Measurements from ENCODE around the gene KLRF1.
"Not testable (repeated sequence)": the region's sequence is repeated elsewhere in the genome, so short reads cannot be mapped to it uniquely, and the experiment has no call there.

KLRF1 gene

DNA sequence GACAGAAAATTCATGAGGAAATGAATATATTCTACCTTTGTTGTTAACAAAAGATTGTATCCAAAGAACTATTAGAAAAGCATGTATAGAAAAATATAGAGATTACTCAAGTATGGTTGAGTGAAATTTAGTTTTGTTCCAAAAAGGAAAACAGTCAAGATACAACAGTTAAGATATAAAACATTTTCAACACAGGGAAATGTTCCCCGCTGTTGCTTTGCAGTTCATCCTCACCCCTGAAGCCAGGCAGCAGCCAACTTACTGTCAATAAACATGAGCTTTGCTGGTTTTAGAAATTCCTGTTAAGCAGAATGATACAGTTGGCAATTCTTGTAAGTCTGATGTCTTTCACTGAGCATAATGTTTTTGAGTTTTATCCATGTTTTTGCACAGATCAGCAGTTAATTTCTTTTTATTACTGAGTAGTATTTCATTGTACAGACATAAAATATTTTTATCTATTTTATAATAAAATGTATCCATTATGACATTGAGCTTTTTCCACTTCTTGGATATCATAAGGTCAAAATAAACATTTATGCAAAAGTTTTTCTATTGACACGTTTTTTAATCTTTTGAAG, 43.1 kb downstream of the KLRF1 start:
- no peak for DNase-seq (ENCODE audit: low read depth)

DNA sequence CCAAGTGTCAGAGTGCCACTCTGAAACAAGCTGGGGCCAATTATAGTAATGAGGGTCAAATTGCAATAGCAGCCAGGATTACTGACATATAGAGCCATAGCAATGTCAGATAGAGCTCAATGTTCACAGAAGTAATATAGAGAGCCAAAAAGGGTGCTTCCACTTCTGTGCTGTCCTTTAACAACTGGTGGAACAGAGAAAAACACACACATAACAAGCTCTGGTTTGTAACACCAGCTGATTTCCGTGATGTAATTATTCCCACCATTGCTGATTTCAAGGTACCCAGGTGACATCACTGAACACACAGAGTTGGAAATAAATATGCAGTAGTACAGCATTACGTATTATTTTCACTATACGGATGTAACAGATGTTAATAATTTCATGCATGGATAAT, 44.9 kb downstream of the KLRF1 start:
- DNase-seq (ENCODE audit: low read depth) = no peak

DNA sequence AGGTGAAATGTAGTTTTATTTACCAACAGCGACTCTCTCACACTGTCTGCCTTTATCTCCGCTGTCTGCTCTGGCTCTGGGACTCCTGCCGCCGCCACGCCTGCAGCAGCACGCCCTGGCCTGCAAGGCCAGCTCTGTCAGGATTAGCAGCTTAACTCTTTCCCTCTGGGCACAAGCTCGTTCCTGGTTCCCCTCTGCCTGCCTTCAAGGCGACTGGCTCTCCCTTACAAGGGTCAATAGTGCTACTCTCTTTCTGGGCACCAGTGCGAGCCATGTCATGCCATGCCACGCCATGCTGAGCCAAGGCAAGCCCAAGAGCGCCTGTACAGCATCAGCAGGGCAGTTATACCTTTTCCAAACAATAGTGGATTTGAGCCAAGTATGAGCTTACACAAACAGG, 45.5 kb downstream of the KLRF1 start:
- DNase-seq (ENCODE audit: low read depth) = no peak

- DNase-seq (ENCODE audit: low read depth) = not testable (repeated sequence)
Measured at GRCh38 chr12:9876120-9876519, 48.8 kb downstream of the KLRF1 start.

DNA sequence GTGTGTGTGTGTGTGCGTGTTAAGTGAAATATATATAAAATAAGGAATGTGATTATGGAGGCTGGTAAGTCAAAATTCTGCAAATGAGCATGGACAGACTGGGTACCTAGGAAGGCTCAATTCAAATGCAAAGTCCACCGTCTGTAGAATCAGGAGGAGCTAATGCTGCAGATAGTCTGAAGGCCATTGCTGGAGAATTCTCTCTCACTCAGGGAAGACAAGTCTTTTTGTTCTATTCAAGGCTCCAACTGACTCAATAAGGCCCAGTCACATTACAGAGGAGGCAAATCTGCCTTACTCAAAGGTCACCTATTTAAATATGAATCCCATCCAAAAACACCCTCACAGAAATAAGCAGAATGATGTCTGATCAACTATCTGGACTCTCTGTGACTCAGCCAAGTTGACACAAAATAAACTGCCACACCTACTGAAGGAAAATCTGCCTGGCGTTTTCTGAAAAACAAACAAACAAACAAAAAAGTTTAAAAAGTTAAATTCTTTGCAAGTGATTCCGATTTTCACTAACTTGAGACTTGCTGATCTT, 53.3 kb downstream of the KLRF1 start:
- DNase-seq (ENCODE audit: low read depth) = no peak

- DNase-seq (ENCODE audit: low read depth) = no peak
Measured at GRCh38 chr12:9881246-9881645, 54.0 kb downstream of the KLRF1 start, which contains the start of gene KLRF2. Gene KLRF2 (plus strand): TSS chr12:9881489. CDS start chr12:9881596, 107 bp downstream.

DNA sequence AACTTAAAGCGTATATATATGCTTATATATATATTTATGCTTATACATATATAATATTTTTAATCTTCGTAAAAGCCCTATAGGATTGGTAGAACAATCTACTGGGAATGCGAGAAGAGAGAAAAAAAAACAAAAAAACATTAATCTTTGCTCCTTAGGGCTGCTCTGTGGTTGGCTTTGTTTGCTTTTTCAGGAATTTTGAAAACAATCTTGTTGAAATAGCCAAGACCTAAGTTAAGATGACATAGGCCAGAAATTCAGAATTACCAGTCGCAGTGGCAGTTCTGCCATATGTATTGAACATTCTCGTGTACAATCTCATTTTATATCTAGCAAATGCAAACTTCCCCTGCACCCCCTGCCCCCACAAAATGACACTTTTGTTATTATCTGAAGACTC, 54.7 kb downstream of the KLRF1 start:
- no peak for DNase-seq (ENCODE audit: low read depth)

- peak; percentile 10 for DNase-seq (ENCODE audit: low read depth)
Measured at GRCh38 chr12:9883175-9883574, 55.9 kb downstream of the KLRF1 start.

- DNase-seq (ENCODE audit: low read depth) = no peak
Measured at GRCh38 chr12:9888665-9889273, 61.5 kb downstream of the KLRF1 start.

Measured in fibroblast of gingiva (primary cell).